HG03095 (cell line): ENCODE measurements around the gene SPEM2.

Experiments used
- ATAC-seq: cut with Tn5 transposase; IDR thresholded peaks from one replicate; pipeline ENCODE4 v1.9.1; 2021; ENCODE audit warnings: moderate library complexity; ENCODE audit not compliant: unreplicated experiment

The SPEM2 gene

GRCh38 chr17:7440113-7440833, 14.9 kb downstream of the SPEM2 start:
- ATAC-seq, result no peak

GRCh38 chr17:7440834-7441195, 15.4 kb downstream of the SPEM2 start:
- ATAC-seq, result no peak

GRCh38 chr17:7441266-7441665, 15.8 kb downstream of the SPEM2 start:
- no peak for ATAC-seq

GRCh38 chr17:7442142-7442541, 16.7 kb downstream of the SPEM2 start:
- no peak for ATAC-seq

GRCh38 chr17:7443499-7444485, 18.4 kb downstream of the SPEM2 start:
- no peak for ATAC-seq

- no peak for ATAC-seq
Measured at GRCh38 chr17:7444682-7445618, 19.5 kb downstream of the SPEM2 start, which contains the start of gene CHRNB1. Gene CHRNB1 (plus strand): TSS chr17:7445061. CDS start chr17:7445128, 67 bp downstream.

GRCh38 chr17:7445619-7445968, 20.2 kb downstream of the SPEM2 start:
- ATAC-seq, result no peak

GRCh38 chr17:7448461-7448860, 23.0 kb downstream of the SPEM2 start:
- no peak for ATAC-seq

- ATAC-seq, result no peak
Measured at GRCh38 chr17:7459961-7460545, 34.6 kb downstream of the SPEM2 start.

- ATAC-seq, result no peak
Measured at GRCh38 chr17:7460850-7461660, 35.6 kb downstream of the SPEM2 start.

- no peak for ATAC-seq
Measured at GRCh38 chr17:7462474-7463371, 37.3 kb downstream of the SPEM2 start.

GRCh38 chr17:7463372-7463846, 38.0 kb downstream of the SPEM2 start:
- ATAC-seq, result no peak

- no peak for ATAC-seq
Measured at GRCh38 chr17:7464081-7464480, 38.7 kb downstream of the SPEM2 start.

- ATAC-seq, result no peak
Measured at GRCh38 chr17:7465597-7466275, 40.3 kb downstream of the SPEM2 start.

- no peak for ATAC-seq
Measured at GRCh38 chr17:7466318-7466638, 40.9 kb downstream of the SPEM2 start.

GRCh38 chr17:7466639-7467341, 41.4 kb downstream of the SPEM2 start:
- no peak for ATAC-seq

- no peak for ATAC-seq
Measured at GRCh38 chr17:7467498-7467897, 42.1 kb downstream of the SPEM2 start.

- ATAC-seq, result no peak
Measured at GRCh38 chr17:7468290-7468689, 42.9 kb downstream of the SPEM2 start.
